ENCODE measurements around the gene CARS1. TPM values are rescaled to one million over a fixed set of nuclear protein-coding genes. Genes with fewer than 3 reads are reported as not detected.

Gene CARS1
- total RNA-seq, 1 experiment from 2014 or later: 120 TPM

DNA sequence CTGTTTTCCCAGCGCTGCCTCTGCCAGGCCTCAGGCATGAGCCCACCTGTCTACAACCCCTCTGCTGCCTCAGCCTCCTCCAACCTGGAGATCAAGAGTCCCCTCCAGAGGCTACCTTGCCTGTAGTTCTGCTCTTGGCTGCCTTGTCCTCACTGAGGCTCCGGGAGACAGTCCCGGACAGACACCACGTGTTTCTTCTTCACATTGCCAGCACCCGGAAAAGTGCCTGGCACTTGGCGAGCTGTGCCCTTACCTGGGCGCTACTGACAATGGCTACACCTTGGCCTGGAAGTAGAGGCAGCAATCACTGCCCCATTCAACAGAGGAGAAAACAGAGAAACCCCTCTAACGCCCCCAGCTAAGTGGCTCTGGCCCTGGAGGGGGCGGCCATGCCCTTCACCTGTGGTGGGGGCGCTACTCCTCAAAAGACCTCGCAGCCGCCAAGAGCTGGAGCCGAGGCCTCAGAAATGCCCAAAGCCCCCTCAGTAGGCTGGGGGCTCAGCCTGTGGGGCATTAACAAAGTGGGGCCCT lies 62.1 kb downstream of the CARS1 start:
- ATAC-seq (no peak), DNase-seq (ENCODE audit: low read depth, low spot score) (no peak)
- Histone ChIP-seq H3K9me3 (ENCODE audit: control insufficient read depth, insufficient read depth, low read depth, low read length) (no peaks in the 10 kb centered on the region), H3K4me1 (ENCODE audit: control insufficient read depth, insufficient read depth, low read length) (peaks cover 28% of the 10 kb centered on the region), H3K36me3 (ENCODE audit: control insufficient read depth, insufficient read depth, low read length) (peaks cover 4% of the 10 kb centered on the region; the same call in 1 of the 2 replicates), H3K27ac (ENCODE audit: low read length) (peak overlapping the region; percentile 32; the same call in 1 of the 2 replicates), H3K4me3 (ENCODE audit: low read depth in 2 of 2, low read length in 2 of 2) (no peak overlapping the region), H3K27me3 (ENCODE audit: control insufficient read depth, insufficient read depth, low read length) (no peaks in the 10 kb centered on the region)
- intact Hi-C loops (cut with micrococcal nuclease; ENCODE audit: unreplicated experiment) (no loop called here), in situ Hi-C loops (cut with HindIII; ENCODE audit: low pct_unique_long_range_greater_than_20kb, low sequenced_read_pairs) (no loop called here)
- ChIA-PET POLR2A (no interaction called here), CTCF (no interaction called here)
- BruUV-seq (replicated peaks): no TSS peak
- TF ChIP-seq SIN3A (IDR thresholded peaks at IDR 0.05; ENCODE audit: borderline replicate concordance, insufficient read depth, low read depth, low read length): no peak
- no peak for TF ChIP-seq TCF7L2 (IDR thresholded peaks at IDR 0.05; ENCODE audit: low read depth, low read length)
- TF ChIP-seq, protein P1, sequence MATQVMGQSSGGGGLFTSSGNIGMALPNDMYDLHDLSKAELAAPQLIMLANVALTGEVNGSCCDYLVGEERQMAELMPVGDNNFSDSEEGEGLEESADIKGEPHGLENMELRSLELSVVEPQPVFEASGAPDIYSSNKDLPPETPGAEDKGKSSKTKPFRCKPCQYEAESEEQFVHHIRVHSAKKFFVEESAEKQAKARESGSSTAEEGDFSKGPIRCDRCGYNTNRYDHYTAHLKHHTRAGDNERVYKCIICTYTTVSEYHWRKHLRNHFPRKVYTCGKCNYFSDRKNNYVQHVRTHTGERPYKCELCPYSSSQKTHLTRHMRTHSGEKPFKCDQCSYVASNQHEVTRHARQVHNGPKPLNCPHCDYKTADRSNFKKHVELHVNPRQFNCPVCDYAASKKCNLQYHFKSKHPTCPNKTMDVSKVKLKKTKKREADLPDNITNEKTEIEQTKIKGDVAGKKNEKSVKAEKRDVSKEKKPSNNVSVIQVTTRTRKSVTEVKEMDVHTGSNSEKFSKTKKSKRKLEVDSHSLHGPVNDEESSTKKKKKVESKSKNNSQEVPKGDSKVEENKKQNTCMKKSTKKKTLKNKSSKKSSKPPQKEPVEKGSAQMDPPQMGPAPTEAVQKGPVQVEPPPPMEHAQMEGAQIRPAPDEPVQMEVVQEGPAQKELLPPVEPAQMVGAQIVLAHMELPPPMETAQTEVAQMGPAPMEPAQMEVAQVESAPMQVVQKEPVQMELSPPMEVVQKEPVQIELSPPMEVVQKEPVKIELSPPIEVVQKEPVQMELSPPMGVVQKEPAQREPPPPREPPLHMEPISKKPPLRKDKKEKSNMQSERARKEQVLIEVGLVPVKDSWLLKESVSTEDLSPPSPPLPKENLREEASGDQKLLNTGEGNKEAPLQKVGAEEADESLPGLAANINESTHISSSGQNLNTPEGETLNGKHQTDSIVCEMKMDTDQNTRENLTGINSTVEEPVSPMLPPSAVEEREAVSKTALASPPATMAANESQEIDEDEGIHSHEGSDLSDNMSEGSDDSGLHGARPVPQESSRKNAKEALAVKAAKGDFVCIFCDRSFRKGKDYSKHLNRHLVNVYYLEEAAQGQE (IDR thresholded peaks at IDR 0.05; ENCODE audit: insufficient read depth in 1 of 2, low read depth in 2 of 2, low read length in 1 of 2): no peak
- no peak for TF ChIP-seq POLR2AphosphoS5 (IDR thresholded peaks at IDR 0.05; ENCODE audit: low read depth, low read length)
- TF ChIP-seq CTCF (IDR thresholded peaks at IDR 0.05): no peak

DNA sequence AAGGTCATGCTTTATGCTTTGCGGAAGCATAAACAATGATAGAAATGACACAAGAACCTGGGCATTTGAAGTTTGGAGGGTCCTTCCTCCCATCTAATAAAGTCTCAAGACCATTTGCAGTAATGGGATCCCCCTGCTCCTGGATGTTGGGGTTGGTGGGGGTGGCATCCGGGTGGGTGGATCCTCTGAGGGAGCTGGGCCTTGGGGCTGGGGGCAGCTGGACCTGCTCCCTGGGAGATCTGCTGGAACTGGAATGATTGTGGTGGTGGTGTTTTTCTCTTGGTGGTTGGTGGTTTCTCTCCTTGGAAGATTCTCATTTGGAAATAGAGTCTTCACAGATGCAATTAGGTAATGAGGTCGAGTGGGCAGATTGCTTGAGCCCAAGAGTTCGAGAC lies 62.9 kb downstream of the CARS1 start:
- in situ Hi-C loops (cut with HindIII; ENCODE audit: low pct_unique_long_range_greater_than_20kb, low sequenced_read_pairs): no loop called here
- CTCF ChIA-PET: no interaction called here
- Histone ChIP-seq H3K36me3 (ENCODE audit: control insufficient read depth, insufficient read depth, low read length) (no peaks in the 10 kb centered on the region; the same call in none of the 2 replicates), H3K27me3 (ENCODE audit: control insufficient read depth, insufficient read depth, low read length) (no peaks in the 10 kb centered on the region), H3K27ac (ENCODE audit: low read length) (no peak overlapping the region), H3K4me1 (ENCODE audit: control insufficient read depth, insufficient read depth, low read length) (peaks cover 28% of the 10 kb centered on the region), H3K4me3 (ENCODE audit: low read depth in 2 of 2, low read length in 2 of 2) (no peak overlapping the region), H3K9me3 (ENCODE audit: control insufficient read depth, insufficient read depth, low read depth, low read length) (no peaks in the 10 kb centered on the region)
- POLR2A ChIA-PET: interaction anchor here (0.5 kb wide), 1 partner anchor 418 kb away, joined by 3 read pairs; no protein-coding TSS in a partner anchor
- no TSS peak for BruUV-seq (replicated peaks)
- TF ChIP-seq, protein P1 (IDR thresholded peaks at IDR 0.05; ENCODE audit: insufficient read depth in 1 of 2, low read depth in 2 of 2, low read length in 1 of 2): no peak
- TF ChIP-seq CTCF (IDR thresholded peaks at IDR 0.05): no peak
- TF ChIP-seq POLR2AphosphoS5 (IDR thresholded peaks at IDR 0.05; ENCODE audit: low read depth, low read length): no peak
- TF ChIP-seq TCF7L2 (IDR thresholded peaks at IDR 0.05; ENCODE audit: low read depth, low read length): no peak
- TF ChIP-seq SIN3A (IDR thresholded peaks at IDR 0.05; ENCODE audit: borderline replicate concordance, insufficient read depth, low read depth, low read length): no peak
- ATAC-seq (no peak), DNase-seq (ENCODE audit: low read depth, low spot score) (no peak)
- intact Hi-C loops (cut with micrococcal nuclease; ENCODE audit: unreplicated experiment): no loop called here
